GM12892 (cell line): Measurements from ENCODE around the gene PTK7.

ENCODE experiments used
- POLR2A ChIP-seq: IDR thresholded peaks from 2 replicates; pipeline ENCODE4 v1.6.1; 2011; ENCODE audit warnings: low read depth, low read length, control low read depth
- POLR2AphosphoS5 ChIP-seq: IDR thresholded peaks from 2 replicates; pipeline ENCODE4 v1.6.1; 2011; ENCODE audit warnings: low read depth, low read length, control low read depth
- TAF1 ChIP-seq: IDR thresholded peaks from 2 replicates; pipeline ENCODE4 v1.6.1; 2011; ENCODE audit warnings: low read depth, mild to moderate bottlenecking, control low read depth, low read length, borderline replicate concordance

DNA sequence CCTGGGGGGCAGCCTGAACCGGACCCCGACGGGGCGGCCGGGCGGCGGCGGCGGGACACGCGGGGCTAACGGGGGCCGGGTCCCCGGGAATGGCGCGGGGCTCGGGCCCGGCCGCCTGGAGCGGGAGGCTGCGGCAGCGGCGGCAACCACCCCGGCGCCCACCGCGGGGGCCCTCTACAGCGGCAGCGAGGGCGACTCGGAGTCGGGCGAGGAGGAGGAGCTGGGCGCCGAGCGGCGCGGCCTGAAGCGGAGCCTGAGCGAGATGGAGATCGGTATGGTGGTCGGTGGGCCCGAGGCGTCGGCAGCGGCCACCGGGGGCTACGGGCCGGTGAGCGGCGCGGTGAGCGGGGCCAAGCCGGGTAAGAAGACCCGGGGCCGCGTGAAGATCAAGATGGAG lies 95.6 kb downstream of the PTK7 start:
- no peak for TF ChIP-seq POLR2A
- no peak for TF ChIP-seq POLR2AphosphoS5
- TF ChIP-seq TAF1 = no peak
